HepG2 (cell line): ENCODE data around the gene RUVBL2. TPM values are rescaled to one million over a fixed set of nuclear protein-coding genes. Genes with fewer than 3 reads are reported as not detected.

Experiments used
- ATAC-seq: fragments of 200-7000 bp; cut with Tn5 transposase; 3 replicates; pipeline ENCODE4 v1.9.1; 2020; ENCODE audit warnings: mild to moderate bottlenecking, moderate library complexity
- BruUV-seq: library from RNA; stranded (reverse); fragments of 400-500 nt; replicated peaks from 2 replicates; lab custom pipeline; 2021; lab: Mats Ljungman, UMichigan
- CTCF ChIA-PET: fragments of 300-600 bp; formaldehyde crosslinking; extraction: SDS; loops from one replicate; lab custom pipeline; 2021; ENCODE audit warnings: low total read pairs, inconsistent platforms, low intra/inter-chr PET ratio; lab: Yijun Ruan, JAX
- POLR2A ChIA-PET: fragments of 350-600 bp; sonication (Branson Sonifier 250); formaldehyde crosslinking; loops from one replicate; lab custom pipeline; 2020; ENCODE audit warnings: antibody characterized with exemption, inconsistent platforms; lab: Yijun Ruan, JAX
- DNase-seq: peaks from one replicate; pipeline ENCODE4 v3.0.0-alpha.2; 2015; ENCODE audit warnings: low spot score
- FAIRE-seq: peaks from 3 replicates; lab custom pipeline; 2011; peaks lifted over from hg19 to GRCh38; lab: Jason Lieb, UNC
- H2AFZ ChIP-seq: one replicate; pipeline ENCODE4 v1.6.1; 2011; ENCODE audit warnings: low read length, inconsistent platforms
- H3K27ac ChIP-seq: fragments of 300-600 bp; 3 replicates; pipeline ENCODE4 v1.8.0; 2011; ENCODE audit warnings: mixed run types, mild to moderate bottlenecking, mixed read lengths, low read length, inconsistent platforms; ENCODE audit not compliant: insufficient read depth; ENCODE audit errors: extremely low read length
- H3K27me3 ChIP-seq, 2 experiments: fragments of 200-600 bp in 1 of 2; 2 replicates in 1 of 2; 3 replicates in 1 of 2; pipeline versions ENCODE4 v1.6.0 to v1.8.0; 2011; ENCODE audit warnings: low read length in 2 of 2, mild to moderate bottlenecking in 2 of 2, moderate library complexity in 2 of 2, inconsistent platforms in 1 of 2; ENCODE audit not compliant: insufficient read depth in 2 of 2, control insufficient read depth in 1 of 2
- H3K36me3 ChIP-seq, 2 experiments: fragments of 200-600 bp in 1 of 2; replicated peaks in 1 of 2; 2 replicates in 1 of 2; 3 replicates in 1 of 2; pipeline versions ENCODE4 v1.5.1 to v1.8.0; 2011; ENCODE audit warnings: low read length in 2 of 2, inconsistent platforms in 1 of 2; ENCODE audit not compliant: insufficient read depth in 2 of 2, control insufficient read depth in 1 of 2
- H3K4me1 ChIP-seq: 2 replicates; pipeline ENCODE4 v1.5.1; 2012; ENCODE audit warnings: low read length, inconsistent platforms; ENCODE audit not compliant: insufficient read depth
- H3K4me2 ChIP-seq: 2 replicates; pipeline ENCODE4 v1.6.0; 2011; ENCODE audit warnings: low read depth, low read length, inconsistent platforms
- H3K4me3 ChIP-seq, 3 experiments: fragments of 200-600 bp in 1 of 3; sonication (generic), shearing (Covaris generic) in 1 of 3; replicated peaks in 1 of 3; 2 replicates each; pipeline ENCODE4 v1.5.1; 2011 to 2016; ENCODE audit warnings: low read length in 3 of 3, inconsistent platforms in 2 of 3, low read depth in 2 of 3, mild to moderate bottlenecking in 2 of 3, control low read depth in 1 of 3, mixed read lengths in 1 of 3; ENCODE audit not compliant: insufficient read depth in 1 of 3
- H3K79me2 ChIP-seq: one replicate; pipeline ENCODE4 v1.6.1; 2011; ENCODE audit warnings: low read length, inconsistent platforms; ENCODE audit not compliant: insufficient read depth
- H3K9ac ChIP-seq: 2 replicates; pipeline ENCODE4 v1.6.0; 2011; ENCODE audit warnings: mild to moderate bottlenecking, low read depth, low read length, inconsistent platforms; ENCODE audit not compliant: insufficient read depth
- H3K9me3 ChIP-seq: 2 replicates; pipeline ENCODE4 v1.5.1; 2012; ENCODE audit warnings: mild to moderate bottlenecking, low read length
- H4K20me1 ChIP-seq: 2 replicates; pipeline ENCODE4 v1.6.0; 2011; ENCODE audit warnings: inconsistent platforms, mild to moderate bottlenecking, low read length, moderate library complexity; ENCODE audit not compliant: insufficient read depth
- ELF4 ChIP-seq: sonication (generic); formaldehyde crosslinking; IDR thresholded peaks from 2 replicates; pipeline ENCODE4 v1.5.0; 2020; ENCODE audit warnings: missing genetic modification reagents, mild to moderate bottlenecking, moderate library complexity, borderline replicate concordance
- ETV5 ChIP-seq: IDR thresholded peaks from 2 replicates; pipeline ENCODE4 v1.6.1; 2018; ENCODE audit warnings: missing biosample characterization, missing genetic modification reagents, inconsistent platforms, borderline replicate concordance
- HNRNPH1 ChIP-seq: fragments of 200-400 bp; formaldehyde crosslinking; optimal IDR thresholded peaks from 2 replicates; pipeline ENCODE3; 2017; ENCODE audit warnings: mild to moderate bottlenecking, low read depth, low read length
- NCOA1 ChIP-seq: sonication (generic); formaldehyde crosslinking; IDR thresholded peaks from 2 replicates; pipeline ENCODE4 v1.9.0; 2021; ENCODE audit warnings: missing genetic modification reagents
- SOX5 ChIP-seq: IDR thresholded peaks from 2 replicates; pipeline ENCODE4 v1.6.1; 2016; ENCODE audit warnings: borderline replicate concordance
- SRF ChIP-seq: IDR thresholded peaks from 2 replicates; pipeline ENCODE4 v1.6.1; 2011; ENCODE audit warnings: mild to moderate bottlenecking, low read depth, low read length, moderate library complexity
- U2AF1 ChIP-seq: fragments of 200-400 bp; formaldehyde crosslinking; optimal IDR thresholded peaks from 2 replicates; pipeline ENCODE3; 2017; ENCODE audit warnings: mild to moderate bottlenecking, low read depth, low read length
- ZNF24 ChIP-seq: fragments of 450-650 bp; IDR thresholded peaks from 2 replicates; pipeline ENCODE4 v1.6.1; 2017; ENCODE audit warnings: antibody characterized with exemption, mild to moderate bottlenecking
- ZNF350 ChIP-seq: sonication (generic); formaldehyde crosslinking; IDR thresholded peaks from 2 replicates; pipeline ENCODE4 v1.4.0; 2020; ENCODE audit warnings: mild to moderate bottlenecking, low read depth, missing genetic modification reagents, borderline replicate concordance
- ZNF546 ChIP-seq: sonication (generic); formaldehyde crosslinking; conservative IDR thresholded peaks from 2 replicates; pipeline ENCODE4 v1.8.1; 2023; ENCODE audit warnings: mild to moderate bottlenecking, missing genetic modification reagents
- ZNF570 ChIP-seq: sonication (generic); formaldehyde crosslinking; IDR thresholded peaks from 2 replicates; pipeline ENCODE4 v1.4.0; 2020; ENCODE audit warnings: mild to moderate bottlenecking, missing genetic modification reagents, borderline replicate concordance
- ZNF749 ChIP-seq: sonication (generic); formaldehyde crosslinking; IDR thresholded peaks from 2 replicates; pipeline ENCODE4 v1.8.0; 2022; ENCODE audit warnings: mild to moderate bottlenecking, missing genetic modification reagents, moderate library complexity, borderline replicate concordance
- ZNF816 ChIP-seq: sonication (generic); formaldehyde crosslinking; IDR thresholded peaks from 2 replicates; pipeline ENCODE4 v1.8.0; 2022; ENCODE audit warnings: missing genetic modification reagents, mild to moderate bottlenecking, borderline replicate concordance
- ZSCAN29 ChIP-seq: sonication (generic); formaldehyde crosslinking; conservative IDR thresholded peaks from 2 replicates; pipeline ENCODE4 v1.4.0; 2020; ENCODE audit warnings: mild to moderate bottlenecking, missing genetic modification reagents
- whole genome bisulfite sequencing: methylation state at CpG from one replicate; pipeline ENCODE4 v1.1.6; 2017; ENCODE audit warnings: low lambda C conversion rate; 5-methylcytosine and 5-hydroxymethylcytosine counted together
- in situ Hi-C: cut with HindIII; loops from 2 replicates; pipeline ENCODE4 v1.10.0; 2017; ENCODE audit warnings: low pct_unique_long_range_greater_than_20kb; ENCODE audit not compliant: extremely low pct_ligation_motif_present
- intact Hi-C: fragments of 100-400 bp; cut with micrococcal nuclease; formaldehyde crosslinking; loops from one replicate; pipeline ENCODE4 v1.10.0; 2022; ENCODE audit not compliant: unreplicated experiment
- polyA plus RNA-seq, 8 experiments: library from polyadenylated mRNA; depleted of rRNA in 3 of 8; stranded (reverse) in 7 of 8; unstranded in 1 of 8; fragments of >200 nt; fragmentation: Illumina TruSeq in 4 of 8; extraction: Trizol in 4 of 8; gene quantifications; 2 replicates each; pipeline versions ENCODE4 v1.2.1 to v1.2.3, GENCODE V29; 2011 to 2016; ENCODE audit warnings: low read depth in 4 of 8, missing spikeins in 1 of 8, mixed read lengths in 1 of 8; ENCODE audit not compliant: insufficient read depth in 1 of 8
- total RNA-seq, 5 experiments: library from RNA; depleted of rRNA; stranded (reverse); fragments of >200 nt; fragmentation: Illumina TruSeq; extraction: Trizol; gene quantifications; 2 replicates each; pipeline ENCODE4 v1.2.3, GENCODE V29; 2016; ENCODE audit warnings: low read depth in 1 of 5
- TF ChIP-seq, protein P1 (sequence below): sonication (generic); formaldehyde crosslinking; conservative IDR thresholded peaks from 2 replicates; pipeline ENCODE4 v1.8.0; 2022; ENCODE audit warnings: missing genetic modification reagents
- TF ChIP-seq, protein P2 (sequence below): sonication (generic); formaldehyde crosslinking; IDR thresholded peaks from 2 replicates; pipeline ENCODE4 v1.5.1; 2020; ENCODE audit warnings: missing genetic modification reagents, mild to moderate bottlenecking, borderline replicate concordance
- TF ChIP-seq, protein P3 (sequence below): fragments of 450-650 bp; IDR thresholded peaks from 2 replicates; pipeline ENCODE4 v1.6.1; 2016
- TF ChIP-seq, protein P4 (sequence below): sonication (generic); formaldehyde crosslinking; IDR thresholded peaks from 2 replicates; pipeline ENCODE4 v1.8.0; 2022; ENCODE audit warnings: missing genetic modification reagents, mild to moderate bottlenecking, inconsistent platforms, borderline replicate concordance

RUVBL2 gene
- total and polyA plus RNA-seq, 2 of the 13 experiments (the other 11 are each of a cell fraction or from before 2014, with no cell fraction given) = 120 to 122 TPM

DNA sequence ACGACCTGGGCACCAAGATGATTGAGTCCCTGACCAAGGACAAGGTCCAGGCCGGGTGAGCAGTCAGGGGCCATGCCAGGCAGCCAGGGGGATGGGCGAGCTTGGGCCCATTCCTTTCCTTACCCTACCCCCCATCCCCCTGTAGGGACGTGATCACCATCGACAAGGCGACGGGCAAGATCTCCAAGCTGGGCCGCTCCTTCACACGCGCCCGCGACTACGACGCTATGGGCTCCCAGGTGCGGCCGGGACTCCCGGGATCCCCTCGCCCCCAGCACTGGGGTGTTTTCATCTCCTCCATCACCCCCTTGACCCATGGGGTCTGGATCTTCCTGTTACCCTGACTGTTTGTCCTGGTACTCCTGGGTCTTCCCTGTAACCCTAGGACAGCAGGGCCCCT, 16.1 kb downstream of the RUVBL2 start (continued):
- TF ChIP-seq HNRNPH1 (no peak), ZNF546 (CRISPR knock-in tag) (no peak)
- TF ChIP-seq, protein P1, sequence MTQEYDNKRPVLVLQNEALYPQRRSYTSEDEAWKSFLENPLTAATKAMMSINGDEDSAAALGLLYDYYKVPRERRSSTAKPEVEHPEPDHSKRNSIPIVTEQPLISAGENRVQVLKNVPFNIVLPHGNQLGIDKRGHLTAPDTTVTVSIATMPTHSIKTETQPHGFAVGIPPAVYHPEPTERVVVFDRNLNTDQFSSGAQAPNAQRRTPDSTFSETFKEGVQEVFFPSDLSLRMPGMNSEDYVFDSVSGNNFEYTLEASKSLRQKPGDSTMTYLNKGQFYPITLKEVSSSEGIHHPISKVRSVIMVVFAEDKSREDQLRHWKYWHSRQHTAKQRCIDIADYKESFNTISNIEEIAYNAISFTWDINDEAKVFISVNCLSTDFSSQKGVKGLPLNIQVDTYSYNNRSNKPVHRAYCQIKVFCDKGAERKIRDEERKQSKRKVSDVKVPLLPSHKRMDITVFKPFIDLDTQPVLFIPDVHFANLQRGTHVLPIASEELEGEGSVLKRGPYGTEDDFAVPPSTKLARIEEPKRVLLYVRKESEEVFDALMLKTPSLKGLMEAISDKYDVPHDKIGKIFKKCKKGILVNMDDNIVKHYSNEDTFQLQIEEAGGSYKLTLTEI (CRISPR knock-in tag) = no peak

DNA sequence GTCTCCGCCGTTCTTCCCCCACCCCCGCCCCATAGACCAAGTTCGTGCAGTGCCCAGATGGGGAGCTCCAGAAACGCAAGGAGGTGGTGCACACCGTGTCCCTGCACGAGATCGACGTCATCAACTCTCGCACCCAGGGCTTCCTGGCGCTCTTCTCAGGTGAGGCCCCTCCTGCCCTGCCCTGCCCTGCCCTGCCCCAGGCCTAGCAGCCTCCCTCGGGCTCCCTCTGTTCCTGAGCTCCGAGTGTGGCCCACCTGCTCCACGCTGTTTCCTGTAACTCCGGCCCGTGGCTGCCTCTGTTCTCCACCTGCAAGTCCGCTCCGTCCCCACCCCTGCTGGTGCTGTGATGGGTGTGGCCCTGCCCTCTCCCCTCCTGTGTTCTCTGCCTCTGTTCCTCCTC, 16.8 kb downstream of the RUVBL2 start:
- intact Hi-C loops = no loop called here
- CTCF ChIA-PET = no interaction called here
- Histone ChIP-seq H3K79me2 (no peaks in the 10 kb centered on the region), H3K4me2 (no peak overlapping the region), H3K36me3 (peaks cover 21 to 66% of the 10 kb centered on the region in 2 experiments; a peak in 4 of 5 replicates), H3K9me3 (no peaks in the 10 kb centered on the region), H3K4me1 (no peaks in the 10 kb centered on the region), H3K27ac (no peak overlapping the region), H3K27me3 (no peaks in the 10 kb centered on the region), H4K20me1 (no peaks in the 10 kb centered on the region), H3K9ac (no peak overlapping the region), H2AFZ (no peak overlapping the region), H3K4me3 (no peak overlapping the region)
- 95% methylated on average over 17 of the region's 18 CpGs for WGBS
- DNase-seq = no peak
- in situ Hi-C loops = no loop called here
- FAIRE-seq = no peak
- POLR2A ChIA-PET = no interaction called here
- ATAC-seq = no peak
- BruUV-seq = no TSS peak
- TF ChIP-seq ZNF350 (CRISPR knock-in tag) = no peak
- TF ChIP-seq, protein P2, sequence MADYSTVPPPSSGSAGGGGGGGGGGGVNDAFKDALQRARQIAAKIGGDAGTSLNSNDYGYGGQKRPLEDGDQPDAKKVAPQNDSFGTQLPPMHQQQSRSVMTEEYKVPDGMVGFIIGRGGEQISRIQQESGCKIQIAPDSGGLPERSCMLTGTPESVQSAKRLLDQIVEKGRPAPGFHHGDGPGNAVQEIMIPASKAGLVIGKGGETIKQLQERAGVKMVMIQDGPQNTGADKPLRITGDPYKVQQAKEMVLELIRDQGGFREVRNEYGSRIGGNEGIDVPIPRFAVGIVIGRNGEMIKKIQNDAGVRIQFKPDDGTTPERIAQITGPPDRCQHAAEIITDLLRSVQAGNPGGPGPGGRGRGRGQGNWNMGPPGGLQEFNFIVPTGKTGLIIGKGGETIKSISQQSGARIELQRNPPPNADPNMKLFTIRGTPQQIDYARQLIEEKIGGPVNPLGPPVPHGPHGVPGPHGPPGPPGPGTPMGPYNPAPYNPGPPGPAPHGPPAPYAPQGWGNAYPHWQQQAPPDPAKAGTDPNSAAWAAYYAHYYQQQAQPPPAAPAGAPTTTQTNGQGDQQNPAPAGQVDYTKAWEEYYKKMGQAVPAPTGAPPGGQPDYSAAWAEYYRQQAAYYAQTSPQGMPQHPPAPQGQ (CRISPR knock-in tag) = no peak
- no peak for TF ChIP-seq SRF
- no peak for TF ChIP-seq SOX5 (CRISPR knock-in tag)
- TF ChIP-seq ETV5 (CRISPR knock-in tag) = no peak
- no peak for TF ChIP-seq U2AF1
- TF ChIP-seq ZNF749 (CRISPR knock-in tag) = no peak
- TF ChIP-seq, protein P3, sequence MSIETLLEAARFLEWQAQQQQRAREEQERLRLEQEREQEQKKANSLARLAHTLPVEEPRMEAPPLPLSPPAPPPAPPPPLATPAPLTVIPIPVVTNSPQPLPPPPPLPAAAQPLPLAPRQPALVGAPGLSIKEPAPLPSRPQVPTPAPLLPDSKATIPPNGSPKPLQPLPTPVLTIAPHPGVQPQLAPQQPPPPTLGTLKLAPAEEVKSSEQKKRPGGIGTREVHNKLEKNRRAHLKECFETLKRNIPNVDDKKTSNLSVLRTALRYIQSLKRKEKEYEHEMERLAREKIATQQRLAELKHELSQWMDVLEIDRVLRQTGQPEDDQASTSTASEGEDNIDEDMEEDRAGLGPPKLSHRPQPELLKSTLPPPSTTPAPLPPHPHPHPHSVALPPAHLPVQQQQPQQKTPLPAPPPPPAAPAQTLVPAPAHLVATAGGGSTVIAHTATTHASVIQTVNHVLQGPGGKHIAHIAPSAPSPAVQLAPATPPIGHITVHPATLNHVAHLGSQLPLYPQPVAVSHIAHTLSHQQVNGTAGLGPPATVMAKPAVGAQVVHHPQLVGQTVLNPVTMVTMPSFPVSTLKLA = no peak
- no peak for TF ChIP-seq ZNF570 (CRISPR knock-in tag)
- TF ChIP-seq ELF4 (CRISPR knock-in tag) = no peak
- TF ChIP-seq ZSCAN29 = no peak
- no peak for TF ChIP-seq ZNF816 (CRISPR knock-in tag)
- TF ChIP-seq, protein P4, sequence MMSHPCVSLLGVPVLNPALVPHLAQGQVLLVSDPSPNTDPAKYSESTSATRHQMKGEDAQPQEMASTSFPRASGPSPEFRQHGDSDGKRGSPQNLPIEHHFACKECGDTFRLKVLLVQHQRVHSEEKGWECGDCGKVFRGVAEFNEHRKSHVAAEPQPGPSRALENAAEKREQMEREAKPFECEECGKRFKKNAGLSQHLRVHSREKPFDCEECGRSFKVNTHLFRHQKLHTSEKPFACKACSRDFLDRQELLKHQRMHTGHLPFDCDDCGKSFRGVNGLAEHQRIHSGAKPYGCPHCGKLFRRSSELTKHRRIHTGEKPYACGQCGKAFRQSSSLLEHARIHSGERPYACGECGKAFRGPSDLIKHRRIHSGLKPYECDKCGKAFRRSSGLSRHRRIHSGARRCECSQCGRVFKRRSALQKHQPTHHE (CRISPR knock-in tag) = no peak
- TF ChIP-seq NCOA1 (CRISPR knock-in tag) = no peak
- TF ChIP-seq ZNF24 = no peak
